Stimulated activated CD4-positive, alpha-beta T cell treated with anti-CD3 and anti-CD28 coated beads, Interleukin-4, amount 100 ng/mL, for 4 hours (primary cell): Measurements from ENCODE around the gene OR52E1.

Experiments
- DNase-seq, 2 experiments: peaks; one replicate each; pipeline ENCODE4 v3.0.0-alpha.2; 2020

OR52E1 gene

DNA sequence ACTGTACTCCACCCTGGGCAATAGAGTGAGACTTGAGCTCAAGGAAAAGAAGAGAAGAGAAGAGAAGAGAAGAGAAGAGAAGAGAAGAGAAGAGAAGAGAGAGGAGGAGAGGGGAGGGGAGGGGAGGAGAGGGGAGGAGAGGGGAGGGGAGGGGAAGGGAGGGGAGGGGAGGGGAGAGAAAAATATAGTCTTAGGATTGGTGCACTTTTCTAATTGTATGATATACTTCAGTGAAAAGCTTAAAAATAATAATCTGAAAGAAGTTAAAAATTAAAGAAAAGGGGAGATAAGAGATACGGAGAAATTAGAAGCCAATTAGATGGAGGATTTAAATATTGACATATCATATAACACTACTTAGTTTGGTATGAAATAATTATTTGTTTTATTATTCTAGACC is 49.5 kb downstream of the OR52E1 start:
- no peak for DNase-seq
